ENCODE data around the gene CEP85. TPM values are rescaled to one million over a fixed set of nuclear protein-coding genes. Genes with fewer than 3 reads are reported as not detected.

CEP85 gene
- total RNA-seq, 4 donors from 2014 or later = 28.5 to 61.6 (median 41.3) TPM

GRCh38 chr1:26277261-26277661, 43.3 kb downstream of the CEP85 start:
- no peak overlapping the region for H3K4me3 ChIP-seq
- ATAC-seq (no peak), DNase-seq (no peak)
- intact Hi-C loops (cut with DNase I; ENCODE audit: low total_unique reads) = loop anchor here (5.0 kb wide), 1 partner anchor 95 kb away; no protein-coding TSS in a partner anchor
- H3K4me1 ChIP-seq = peaks cover 49 to 67% of the 10 kb centered on the region in 2 donors
- peak overlapping the region; percentile 89 to 98 (median 93) for H3K27ac ChIP-seq
- H3K36me3 ChIP-seq = peaks cover 0 to 26% of the 10 kb centered on the region in 2 donors
- no peaks in the 10 kb centered on the region for H3K9me3 ChIP-seq
- TF ChIP-seq CTCF (IDR thresholded peaks at IDR 0.05 in 4 of 5, conservative IDR thresholded peaks at IDR 0.05 in 1 of 5) (no peak), POLR2A (IDR thresholded peaks at IDR 0.05) (no peak)
- in situ Hi-C loops (cut with MboI; ENCODE audit: low sequenced_read_pairs in 4 of 4) = loop anchor here in 2 of 4 donors (5.0 kb wide), 1 partner anchor 45 kb away; no protein-coding TSS in a partner anchor
- no peaks in the 10 kb centered on the region for H3K27me3 ChIP-seq

- H3K27me3 ChIP-seq = no peaks in the 10 kb centered on the region
- peaks cover 0 to 26% of the 10 kb centered on the region in 2 donors for H3K36me3 ChIP-seq
- in situ Hi-C loops (cut with MboI; ENCODE audit: low sequenced_read_pairs in 4 of 4) = loop anchor here in 2 of 4 donors (5.0 kb wide), 1 partner anchor 45 kb away; no protein-coding TSS in a partner anchor
- intact Hi-C loops (cut with DNase I; ENCODE audit: low total_unique reads) = loop anchor here (5.0 kb wide), 1 partner anchor 95 kb away; no protein-coding TSS in a partner anchor
- peaks cover 49 to 67% of the 10 kb centered on the region in 2 donors for H3K4me1 ChIP-seq
- no peaks in the 10 kb centered on the region for H3K9me3 ChIP-seq
- DNase-seq = no peak
- ATAC-seq = no peak
- no peak for TF ChIP-seq CTCF (IDR thresholded peaks at IDR 0.05 in 4 of 5, conservative IDR thresholded peaks at IDR 0.05 in 1 of 5)
- TF ChIP-seq POLR2A (IDR thresholded peaks at IDR 0.05) = no peak
- H3K27ac ChIP-seq = peak overlapping the region; percentile 89 to 98 (median 93)
- H3K4me3 ChIP-seq = no peak overlapping the region
Observed at GRCh38 chr1:26277719-26278118, 43.7 kb downstream of the CEP85 start.

GRCh38 chr1:26278303-26278702, 44.3 kb downstream of the CEP85 start:
- Histone ChIP-seq H3K9me3 (no peaks in the 10 kb centered on the region), H3K27ac (peak overlapping the region; percentile 89 to 98 (median 93)), H3K4me1 (peaks cover 49 to 67% of the 10 kb centered on the region in 2 donors), H3K36me3 (peaks cover 0 to 26% of the 10 kb centered on the region in 2 donors), H3K27me3 (no peaks in the 10 kb centered on the region), H3K4me3 (no peak overlapping the region)
- no peak for TF ChIP-seq POLR2A (IDR thresholded peaks at IDR 0.05)
- TF ChIP-seq CTCF (IDR thresholded peaks at IDR 0.05 in 4 of 5, conservative IDR thresholded peaks at IDR 0.05 in 1 of 5) = no peak
- intact Hi-C loops (cut with DNase I; ENCODE audit: low total_unique reads) (loop anchor here (5.0 kb wide), 1 partner anchor 96 kb away; no protein-coding TSS in a partner anchor), in situ Hi-C loops (cut with MboI; ENCODE audit: low sequenced_read_pairs in 4 of 4) (loop anchor here in 2 of 4 donors (5.0 kb wide), 1 partner anchor 44 kb away; no protein-coding TSS in a partner anchor)
- ATAC-seq (no peak), DNase-seq (peak in 1 of 2 donors; percentile 46)

GRCh38 chr1:26278724-26279455, 44.9 kb downstream of the CEP85 start:
- intact Hi-C loops (cut with DNase I; ENCODE audit: low total_unique reads) (loop anchor here (5.0 kb wide), 1 partner anchor 97 kb away; no protein-coding TSS in a partner anchor), in situ Hi-C loops (cut with MboI; ENCODE audit: low sequenced_read_pairs in 4 of 4) (loop anchor here in 2 of 4 donors (5.0 kb wide), 1 partner anchor 43 kb away; no protein-coding TSS in a partner anchor)
- TF ChIP-seq POLR2A (IDR thresholded peaks at IDR 0.05) (peak; percentile 45 to 52), CTCF (IDR thresholded peaks at IDR 0.05 in 4 of 5, conservative IDR thresholded peaks at IDR 0.05 in 1 of 5) (no peak)
- peak; percentile 32 to 35 for ATAC-seq
- Histone ChIP-seq H3K27me3 (no peaks in the 10 kb centered on the region), H3K4me1 (peaks cover 49 to 67% of the 10 kb centered on the region in 2 donors), H3K4me3 (peak overlapping the region; percentile 75 to 84 (median 78)), H3K36me3 (peaks cover 0 to 26% of the 10 kb centered on the region in 2 donors), H3K27ac (peak overlapping the region; percentile 89 to 98 (median 93)), H3K9me3 (no peaks in the 10 kb centered on the region)
- DNase-seq = peak in 1 of 2 donors; percentile 75
